Activated B cell treated with CpG ODN at 0.5 μM for 24 hours (primary cell): ENCODE results near the gene FALEC. TPM values are rescaled to one million over a fixed set of nuclear protein-coding genes. Genes with fewer than 3 reads are reported as not detected.

Experiments used
- ATAC-seq: fragments of 200-7000 bp; cut with Tn5 transposase; one replicate; pipeline ENCODE4 v1.10.0; 2021; ENCODE audit warnings: low read depth, mild to moderate bottlenecking, moderate library complexity
- CTCF ChIA-PET: fragments of 350-600 bp; sonication (Branson Sonifier 250); formaldehyde crosslinking; loops from one replicate; lab custom pipeline; 2021; ENCODE audit warnings: antibody characterized with exemption; lab: Charles Lee
- POLR2A ChIA-PET: fragments of 350-600 bp; sonication (Branson Sonifier 250); formaldehyde crosslinking; loops from one replicate; lab custom pipeline; 2021; ENCODE audit warnings: antibody characterized with exemption; lab: Charles Lee
- DNase-seq: peaks from one replicate; pipeline ENCODE4 v3.0.0; 2022
- H3K27ac Mint-ChIP-seq: one replicate; pipeline ENCODE4 v1.8.0; 2020; ENCODE audit warnings: mixed read lengths
- H3K27me3 Mint-ChIP-seq: one replicate; pipeline ENCODE4 v1.8.0; 2021; ENCODE audit warnings: mixed read lengths
- H3K36me3 Mint-ChIP-seq: one replicate; pipeline ENCODE4 v1.8.0; 2021; ENCODE audit warnings: low read depth, mixed read lengths
- H3K4me1 Mint-ChIP-seq: one replicate; pipeline ENCODE4 v1.8.0; 2021; ENCODE audit warnings: mixed read lengths
- H3K4me3 Mint-ChIP-seq: one replicate; pipeline ENCODE4 v1.8.0; 2020; ENCODE audit warnings: mild to moderate bottlenecking, mixed read lengths
- H3K9me3 Mint-ChIP-seq: one replicate; pipeline ENCODE4 v1.8.0; 2020; ENCODE audit warnings: mixed read lengths
- intact Hi-C: fragments of 100-400 bp; cut with micrococcal nuclease; formaldehyde crosslinking; loops from one replicate; pipeline ENCODE4 v1.15.1; 2024
- total RNA-seq: library from RNA; stranded (reverse); gene quantifications from 2 replicates; pipeline ENCODE4 v1.2.3, GENCODE V29; 2022
- TF ChIP-seq, protein P1 (sequence below): fragments of 200-600 bp; IDR thresholded peaks from one replicate; pipeline ENCODE4 v1.8.0; 2022; ENCODE audit warnings: antibody characterized with exemption, mild to moderate bottlenecking

Gene FALEC
- total RNA-seq, 1 donor from 2014 or later: 1.1 TPM

GRCh38 chr1:150543500-150544143 is 28.1 kb downstream of the FALEC start:
- CTCF ChIA-PET: interaction anchor here (1.3 kb wide), 1 partner anchor 28 kb away, joined by 3 read pairs; the partner anchor contains the start of gene FALEC
- Mint-ChIP-seq H3K9me3 (no peaks in the 10 kb centered on the region), H3K27ac (no peak overlapping the region), H3K27me3 (peaks cover 13% of the 10 kb centered on the region), H3K4me3 (no peak overlapping the region), H3K36me3 (no peaks in the 10 kb centered on the region), H3K4me1 (peaks cover 3% of the 10 kb centered on the region)
- intact Hi-C loops: no loop called here
- no peak for DNase-seq
- POLR2A ChIA-PET: no interaction called here
- TF ChIP-seq, protein P1, sequence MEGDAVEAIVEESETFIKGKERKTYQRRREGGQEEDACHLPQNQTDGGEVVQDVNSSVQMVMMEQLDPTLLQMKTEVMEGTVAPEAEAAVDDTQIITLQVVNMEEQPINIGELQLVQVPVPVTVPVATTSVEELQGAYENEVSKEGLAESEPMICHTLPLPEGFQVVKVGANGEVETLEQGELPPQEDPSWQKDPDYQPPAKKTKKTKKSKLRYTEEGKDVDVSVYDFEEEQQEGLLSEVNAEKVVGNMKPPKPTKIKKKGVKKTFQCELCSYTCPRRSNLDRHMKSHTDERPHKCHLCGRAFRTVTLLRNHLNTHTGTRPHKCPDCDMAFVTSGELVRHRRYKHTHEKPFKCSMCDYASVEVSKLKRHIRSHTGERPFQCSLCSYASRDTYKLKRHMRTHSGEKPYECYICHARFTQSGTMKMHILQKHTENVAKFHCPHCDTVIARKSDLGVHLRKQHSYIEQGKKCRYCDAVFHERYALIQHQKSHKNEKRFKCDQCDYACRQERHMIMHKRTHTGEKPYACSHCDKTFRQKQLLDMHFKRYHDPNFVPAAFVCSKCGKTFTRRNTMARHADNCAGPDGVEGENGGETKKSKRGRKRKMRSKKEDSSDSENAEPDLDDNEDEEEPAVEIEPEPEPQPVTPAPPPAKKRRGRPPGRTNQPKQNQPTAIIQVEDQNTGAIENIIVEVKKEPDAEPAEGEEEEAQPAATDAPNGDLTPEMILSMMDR: no peak
- no peak for ATAC-seq

DNA sequence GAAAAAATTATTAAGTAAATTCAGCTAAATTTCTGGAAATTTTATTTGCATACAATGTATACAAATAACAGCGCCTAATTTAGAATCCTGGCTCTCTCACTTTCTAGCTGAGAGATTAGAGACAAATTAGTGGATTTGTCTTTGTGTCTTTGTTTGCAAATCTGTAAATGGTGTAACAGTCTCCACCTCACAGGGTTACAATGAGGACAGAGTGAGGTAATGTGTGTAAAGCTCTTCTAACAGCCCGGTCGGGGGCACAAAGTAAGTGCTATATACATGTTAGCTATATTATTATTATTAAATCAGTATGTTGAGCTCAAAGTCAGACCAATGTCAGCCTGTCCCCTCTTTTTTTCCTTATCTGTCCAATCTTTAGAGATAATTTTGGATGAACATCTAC is 28.7 kb downstream of the FALEC start:
- Mint-ChIP-seq H3K27me3 (peaks cover 13% of the 10 kb centered on the region), H3K4me3 (no peak overlapping the region), H3K36me3 (no peaks in the 10 kb centered on the region), H3K9me3 (no peaks in the 10 kb centered on the region), H3K4me1 (peaks cover 3% of the 10 kb centered on the region), H3K27ac (no peak overlapping the region)
- ATAC-seq (no peak), DNase-seq (no peak)
- ChIA-PET POLR2A (no interaction called here), CTCF (interaction anchor here (1.3 kb wide), 1 partner anchor 28 kb away, joined by 3 read pairs; the partner anchor contains the start of gene FALEC)
- intact Hi-C loops: no loop called here
- TF ChIP-seq, protein P1: no peak

DNA sequence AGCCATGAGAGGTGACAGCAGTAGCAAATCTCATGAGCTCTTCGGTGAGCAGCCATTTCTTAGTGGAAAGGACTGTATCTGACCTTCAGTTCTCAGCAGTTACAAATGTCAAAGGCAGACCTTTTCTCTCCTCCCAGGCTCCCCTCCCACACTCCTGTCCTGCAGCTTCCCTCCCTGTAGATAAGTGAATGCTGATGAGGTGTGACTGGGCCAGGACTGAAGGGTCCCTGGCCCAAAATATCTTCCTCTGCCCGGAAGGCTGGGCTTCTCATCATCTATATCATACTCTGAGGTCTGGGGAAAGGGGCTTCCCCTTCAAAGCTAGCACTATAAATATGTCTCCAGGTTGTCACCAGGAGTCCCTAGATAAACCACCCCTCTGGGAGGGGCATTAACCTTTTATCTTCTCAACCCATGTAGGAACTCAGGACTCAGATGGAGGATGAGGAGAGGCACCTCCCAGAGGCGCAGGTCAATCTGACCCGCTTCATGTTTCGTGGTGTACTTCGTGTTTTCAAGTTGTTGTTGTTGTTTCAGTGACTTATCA is 30.0 kb downstream of the FALEC start:
- ATAC-seq (no peak), DNase-seq (no peak)
- intact Hi-C loops: no loop called here
- CTCF ChIA-PET: interaction anchor here (1.9 kb wide), 1 partner anchor 15 kb away, joined by 5 read pairs; no protein-coding TSS in a partner anchor
- Mint-ChIP-seq H3K4me1 (peaks cover 6% of the 10 kb centered on the region), H3K36me3 (no peaks in the 10 kb centered on the region), H3K27me3 (peaks cover 18% of the 10 kb centered on the region), H3K9me3 (no peaks in the 10 kb centered on the region), H3K4me3 (no peak overlapping the region), H3K27ac (no peak overlapping the region)
- POLR2A ChIA-PET: interaction anchor here (0.5 to 1.5 kb wide), 3 partner anchors 60 to 205 kb away, joined by 3 to 4 read pairs (median 3); partner anchors contain the start of gene ENSA
- TF ChIP-seq, protein P1: no peak

GRCh38 chr1:150546294-150546937 is 30.9 kb downstream of the FALEC start:
- Mint-ChIP-seq H3K4me3 (no peak overlapping the region), H3K9me3 (no peaks in the 10 kb centered on the region), H3K4me1 (peaks cover 12% of the 10 kb centered on the region), H3K36me3 (no peaks in the 10 kb centered on the region), H3K27ac (no peak overlapping the region), H3K27me3 (peaks cover 21% of the 10 kb centered on the region)
- DNase-seq (no peak), ATAC-seq (no peak)
- intact Hi-C loops: no loop called here
- TF ChIP-seq, protein P1: no peak
- ChIA-PET POLR2A (interaction anchor here (0.5 to 1.5 kb wide), 5 partner anchors 29 to 206 kb away, joined by 3 to 8 read pairs (median 3); partner anchors contain the start of gene ENSA), CTCF (interaction anchor here (1.9 kb wide), 1 partner anchor 14 kb away, joined by 5 read pairs; no protein-coding TSS in a partner anchor)

DNA sequence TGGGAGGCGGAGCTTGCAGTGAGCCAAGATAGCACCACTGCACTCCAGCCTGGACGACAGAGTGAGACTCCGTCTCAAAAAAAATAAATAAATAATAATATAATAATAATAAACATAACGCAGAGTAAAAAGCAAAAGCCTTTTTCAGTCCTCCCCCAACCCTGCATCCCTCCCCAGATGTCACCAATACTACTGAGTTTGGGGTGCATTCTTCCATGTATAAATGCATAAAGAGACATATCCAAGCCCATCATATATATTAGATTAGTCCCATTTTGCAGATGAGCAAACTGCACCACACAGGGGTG is 32.7 kb downstream of the FALEC start:
- DNase-seq: no peak
- peaks cover 24% of the 10 kb centered on the region for H3K4me1 Mint-ChIP-seq
- no peak overlapping the region for H3K27ac Mint-ChIP-seq
- H3K9me3 Mint-ChIP-seq: no peaks in the 10 kb centered on the region
- peaks cover 21% of the 10 kb centered on the region for H3K27me3 Mint-ChIP-seq
- TF ChIP-seq, protein P1: no peak
- no peak for ATAC-seq
- intact Hi-C loops: no loop called here
- POLR2A ChIA-PET: interaction anchor here (0.6 to 1.7 kb wide), 9 partner anchors 12 to 1110 kb away, joined by 3 to 11 read pairs (median 4); partner anchors contain the start of genes ENSA and TARS2
- CTCF ChIA-PET: interaction anchor here (0.6 to 1.0 kb wide), 2 partner anchors 12 to 16 kb away, joined by 3 to 10 read pairs; no protein-coding TSS in a partner anchor
- peak overlapping the region; percentile 79 for H3K4me3 Mint-ChIP-seq
- H3K36me3 Mint-ChIP-seq: no peaks in the 10 kb centered on the region
